AG04449 (cell line): ENCODE measurements around the gene RTKN2.
"Not testable (repeated sequence)": the region's sequence is repeated elsewhere in the genome, so short reads cannot be mapped to it uniquely, and the experiment has no call there.

ENCODE experiments used
- CTCF ChIA-PET: fragments of 350-600 bp; formaldehyde crosslinking; extraction: SDS; loops from one replicate; lab custom pipeline; 2021; ENCODE audit warnings: antibody characterized with exemption; lab: Yijun Ruan, JAX
- POLR2A ChIA-PET: fragments of 400-600, 350-600 bp; formaldehyde crosslinking; extraction: SDS; loops from one replicate; lab custom pipeline; 2020; ENCODE audit warnings: antibody characterized with exemption, inconsistent platforms; lab: Yijun Ruan, JAX
- DNase-seq: peaks from one replicate; pipeline ENCODE4 v3.0.0-alpha.2; 2010; ENCODE audit warnings: low read depth, low spot score
- H3K4me3 ChIP-seq: 2 replicates; pipeline ENCODE4 v1.5.1; 2011; ENCODE audit warnings: low read depth, mild to moderate bottlenecking, control low read depth, low read length
- TF ChIP-seq, protein P1 (sequence below): IDR thresholded peaks from one replicate; pipeline ENCODE4 v1.5.1; 2011; ENCODE audit warnings: mild to moderate bottlenecking, moderate library complexity, low read length, control low read depth, inconsistent platforms; ENCODE audit not compliant: insufficient read depth; ENCODE audit errors: missing control alignments

The RTKN2 gene

DNA sequence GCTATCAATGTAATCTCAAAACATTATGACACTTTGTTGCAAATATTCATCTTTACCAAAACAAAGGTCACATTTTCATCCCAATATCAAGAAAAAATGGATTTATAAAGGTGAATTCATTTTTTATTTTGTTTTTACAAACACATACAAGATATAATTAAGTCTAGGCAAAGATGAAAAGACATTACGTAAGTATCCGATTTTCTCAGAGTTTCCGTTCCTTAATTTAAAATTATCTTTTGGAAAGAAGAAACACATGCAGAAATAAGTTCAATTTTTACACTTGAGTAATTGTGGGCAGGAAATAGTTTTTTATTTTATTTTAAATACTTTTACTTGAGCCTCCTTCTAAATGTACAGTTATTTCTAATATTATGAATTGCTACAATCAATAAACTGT lies 24.6 kb downstream of the RTKN2 start:
- ChIA-PET POLR2A (interaction anchor here (0.9 to 1.2 kb wide), 3 partner anchors 13 to 201 kb away, joined by 3 read pairs; no protein-coding TSS in a partner anchor), CTCF (interaction anchor here (0.7 to 7.8 kb wide), 23 partner anchors 8 to 497 kb away, joined by 3 to 215 read pairs (median 5); no protein-coding TSS in a partner anchor)
- TF ChIP-seq, protein P1, sequence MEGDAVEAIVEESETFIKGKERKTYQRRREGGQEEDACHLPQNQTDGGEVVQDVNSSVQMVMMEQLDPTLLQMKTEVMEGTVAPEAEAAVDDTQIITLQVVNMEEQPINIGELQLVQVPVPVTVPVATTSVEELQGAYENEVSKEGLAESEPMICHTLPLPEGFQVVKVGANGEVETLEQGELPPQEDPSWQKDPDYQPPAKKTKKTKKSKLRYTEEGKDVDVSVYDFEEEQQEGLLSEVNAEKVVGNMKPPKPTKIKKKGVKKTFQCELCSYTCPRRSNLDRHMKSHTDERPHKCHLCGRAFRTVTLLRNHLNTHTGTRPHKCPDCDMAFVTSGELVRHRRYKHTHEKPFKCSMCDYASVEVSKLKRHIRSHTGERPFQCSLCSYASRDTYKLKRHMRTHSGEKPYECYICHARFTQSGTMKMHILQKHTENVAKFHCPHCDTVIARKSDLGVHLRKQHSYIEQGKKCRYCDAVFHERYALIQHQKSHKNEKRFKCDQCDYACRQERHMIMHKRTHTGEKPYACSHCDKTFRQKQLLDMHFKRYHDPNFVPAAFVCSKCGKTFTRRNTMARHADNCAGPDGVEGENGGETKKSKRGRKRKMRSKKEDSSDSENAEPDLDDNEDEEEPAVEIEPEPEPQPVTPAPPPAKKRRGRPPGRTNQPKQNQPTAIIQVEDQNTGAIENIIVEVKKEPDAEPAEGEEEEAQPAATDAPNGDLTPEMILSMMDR: no peak
- no peak overlapping the region for H3K4me3 ChIP-seq
- no peak for DNase-seq

- TF ChIP-seq, protein P1: no peak
- CTCF ChIA-PET: interaction anchor here (0.7 to 7.8 kb wide), 11 partner anchors 8 to 347 kb away, joined by 3 to 215 read pairs (median 4); no protein-coding TSS in a partner anchor
- peak overlapping the region; percentile 12 for H3K4me3 ChIP-seq
- no peak for DNase-seq
- POLR2A ChIA-PET: interaction anchor here (0.7 to 1.2 kb wide), 4 partner anchors 12 to 201 kb away, joined by 3 to 5 read pairs (median 3); no protein-coding TSS in a partner anchor
These were observed 25.0 kb downstream of the RTKN2 start for GRCh38 chr10:62243647-62243997.

GRCh38 chr10:62242965-62243646 lies 25.5 kb downstream of the RTKN2 start:
- peak; percentile 69 for DNase-seq
- H3K4me3 ChIP-seq: peak overlapping the region; percentile 12
- ChIA-PET POLR2A (interaction anchor here (0.7 to 1.2 kb wide), 4 partner anchors 12 to 200 kb away, joined by 3 to 5 read pairs (median 3); no protein-coding TSS in a partner anchor), CTCF (interaction anchor here (0.7 to 7.8 kb wide), 8 partner anchors 8 to 346 kb away, joined by 3 to 215 read pairs (median 4); no protein-coding TSS in a partner anchor)

- DNase-seq, H3K4me3 ChIP-seq, POLR2A ChIA-PET: not testable (repeated sequence)
- CTCF ChIA-PET: interaction anchor here (1.0 to 2.4 kb wide), 2 partner anchors 203 to 343 kb away, joined by 3 to 12 read pairs; no protein-coding TSS in a partner anchor
These were observed 27.1 kb downstream of the RTKN2 start for GRCh38 chr10:62241521-62241920.

- DNase-seq: no peak
- ChIA-PET POLR2A (no interaction called here), CTCF (interaction anchor here (0.6 to 2.4 kb wide), 4 partner anchors 9 to 201 kb away, joined by 3 to 12 read pairs (median 5); no protein-coding TSS in a partner anchor)
- H3K4me3 ChIP-seq: no peak overlapping the region
- TF ChIP-seq, protein P1: no peak
These were observed 28.6 kb downstream of the RTKN2 start for GRCh38 chr10:62239994-62240393.

DNA sequence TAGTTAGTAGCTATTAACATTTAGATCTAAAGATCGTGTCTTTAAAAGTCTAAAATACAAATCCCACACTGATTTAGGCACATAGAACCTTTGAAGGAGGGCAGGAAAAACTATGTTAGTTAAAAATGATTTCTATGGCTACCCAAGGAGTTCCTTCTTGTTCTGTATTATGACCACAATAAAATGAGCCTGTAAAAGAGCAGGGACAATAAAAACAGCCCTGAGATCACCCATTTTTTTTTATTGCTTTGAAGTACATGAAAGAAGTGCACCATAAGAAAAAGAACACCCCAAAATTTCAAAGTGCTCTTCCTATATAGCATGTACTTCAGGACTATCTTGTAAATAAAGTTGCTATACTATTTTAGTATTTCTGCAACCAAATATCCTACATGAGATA lies 29.8 kb downstream of the RTKN2 start:
- no peak overlapping the region for H3K4me3 ChIP-seq
- no peak for DNase-seq
- ChIA-PET POLR2A (no interaction called here), CTCF (interaction anchor here (1.0 to 2.4 kb wide), 4 partner anchors 9 to 200 kb away, joined by 4 to 12 read pairs (median 6); no protein-coding TSS in a partner anchor)
- TF ChIP-seq, protein P1: no peak

- TF ChIP-seq, protein P1: no peak
- POLR2A ChIA-PET: no interaction called here
- CTCF ChIA-PET: interaction anchor here (1.0 to 1.3 kb wide), 2 partner anchors 10 to 199 kb away, joined by 4 to 6 read pairs; no protein-coding TSS in a partner anchor
- no peak for DNase-seq
- no peak overlapping the region for H3K4me3 ChIP-seq
These were observed 30.7 kb downstream of the RTKN2 start for GRCh38 chr10:62237966-62238365.
